Naive thymus-derived CD4-positive, alpha-beta T cell (primary cell): Measurements from ENCODE around the gene NSRP1. TPM values are rescaled to one million over a fixed set of nuclear protein-coding genes. Genes with fewer than 3 reads are reported as not detected.
A peak's percentile ranks its signal among the peaks of the same experiment; 100 is the strongest.

Experiments used
- ATAC-seq: fragments of 150-1000 bp; cut with Tn5 transposase; 2 replicates; pipeline ENCODE4 v1.10.0; 2021; ENCODE audit warnings: mild to moderate bottlenecking, moderate library complexity
- CTCF ChIA-PET: fragments of 350-600 bp; sonication (Branson Sonifier 250); formaldehyde crosslinking; loops from one replicate; lab custom pipeline; 2021; ENCODE audit warnings: antibody characterized with exemption; lab: Charles Lee
- POLR2A ChIA-PET: fragments of 350-600 bp; sonication (Branson Sonifier 250); formaldehyde crosslinking; loops from one replicate; lab custom pipeline; 2021; ENCODE audit warnings: antibody characterized with exemption, inconsistent platforms; lab: Charles Lee
- DNase-seq, 9 donors: peaks; one replicate each; pipeline versions ENCODE4 v3.0.0 to v3.0.0-alpha.2; 2020 to 2022; ENCODE audit warnings: mixed read lengths in 1 of 9
- H3K27ac ChIP-seq: one replicate; pipeline ENCODE4 v1.7.0; 2013; ENCODE audit warnings: mild to moderate bottlenecking, low read depth, low read length, moderate library complexity
- H3K27me3 ChIP-seq, 2 donors: one replicate each; pipeline ENCODE4 v1.7.0; 2013; ENCODE audit warnings: low read length in 2 of 2, mild to moderate bottlenecking in 2 of 2, moderate library complexity in 2 of 2; ENCODE audit not compliant: control insufficient read depth in 2 of 2, insufficient read depth in 2 of 2
- H3K36me3 ChIP-seq, 3 experiments: 1 replicate in 2 of 3; 2 replicates in 1 of 3; pipeline ENCODE4 v1.7.0; 2013; ENCODE audit warnings: low read length in 3 of 3, mild to moderate bottlenecking in 3 of 3, moderate library complexity in 1 of 3; ENCODE audit not compliant: insufficient read depth in 3 of 3, control insufficient read depth in 2 of 3
- H3K4me1 ChIP-seq, 2 donors: one replicate each; pipeline ENCODE4 v1.7.0; 2013; ENCODE audit warnings: low read length in 2 of 2, mild to moderate bottlenecking in 2 of 2, moderate library complexity in 1 of 2; ENCODE audit not compliant: control insufficient read depth in 2 of 2, insufficient read depth in 2 of 2
- H3K4me3 ChIP-seq: 2 replicates; pipeline ENCODE4 v1.7.0; 2013; ENCODE audit warnings: mild to moderate bottlenecking, low read length
- H3K9me3 ChIP-seq, 3 experiments: 1 replicate in 2 of 3; 2 replicates in 1 of 3; pipeline ENCODE4 v1.7.0; 2013; ENCODE audit warnings: low read length in 3 of 3; ENCODE audit not compliant: control insufficient read depth in 2 of 3
- H3K27ac Mint-ChIP-seq, 9 donors: one replicate each; pipeline ENCODE4 v1.8.0; 2020 to 2022; ENCODE audit warnings: mixed read lengths in 9 of 9, mild to moderate bottlenecking in 8 of 9, moderate library complexity in 5 of 9, inconsistent platforms in 2 of 9
- H3K27me3 Mint-ChIP-seq, 5 donors: one replicate each; pipeline ENCODE4 v1.8.0; 2021 to 2022; ENCODE audit warnings: mixed read lengths in 5 of 5, mild to moderate bottlenecking in 1 of 5
- H3K36me3 Mint-ChIP-seq, 5 donors: one replicate each; pipeline ENCODE4 v1.8.0; 2020 to 2022; ENCODE audit warnings: mixed read lengths in 5 of 5, mild to moderate bottlenecking in 3 of 5, inconsistent platforms in 1 of 5
- H3K4me1 Mint-ChIP-seq, 7 donors: one replicate each; pipeline ENCODE4 v1.8.0; 2020 to 2022; ENCODE audit warnings: mixed read lengths in 7 of 7, mild to moderate bottlenecking in 3 of 7, inconsistent platforms in 1 of 7
- H3K4me3 Mint-ChIP-seq, 10 donors: one replicate each; pipeline ENCODE4 v1.8.0; 2020 to 2022; ENCODE audit warnings: mild to moderate bottlenecking in 10 of 10, mixed read lengths in 10 of 10, moderate library complexity in 6 of 10, inconsistent platforms in 2 of 10
- H3K9me3 Mint-ChIP-seq, 11 donors: one replicate each; pipeline ENCODE4 v1.8.0; 2020 to 2022; ENCODE audit warnings: mixed read lengths in 11 of 11, mild to moderate bottlenecking in 4 of 11, inconsistent platforms in 1 of 11, moderate library complexity in 1 of 11
- intact Hi-C, 2 donors: fragments of 100-400 bp; cut with micrococcal nuclease; formaldehyde crosslinking; loops; one replicate each; pipeline ENCODE4 v1.15.1; 2023
- polyA plus RNA-seq, 2 donors: library from polyadenylated mRNA; unstranded; fragments of 300-500 nt; fragmentation: Illumina TruSeq; gene quantifications; one replicate each; pipeline ENCODE4 v1.2.3, GENCODE V29; 2021
- total RNA-seq, 6 experiments: library from RNA in 5 of 6; stranded (reverse) in 5 of 6; gene quantifications; 1 replicate in 5 of 6; 2 replicates in 1 of 6; pipeline ENCODE4 v1.2.3 and lab custom pipeline; 2021 to 2026

Gene NSRP1
- total and polyA plus RNA-seq, 7 experiments from 2014 or later: 23.3 to 34.7 (median 29.3) TPM

- intact Hi-C loops: no loop called here
- Histone ChIP-seq H3K4me3 (no peak overlapping the region), H3K27me3 (no peaks in the 10 kb centered on the region), H3K4me1 (no peaks in the 10 kb centered on the region), H3K9me3 (no peaks in the 10 kb centered on the region), H3K36me3 (peaks cover 0 to 30% (median 0%) of the 10 kb centered on the region in 3 experiments), H3K27ac (no peak overlapping the region)
- ChIA-PET POLR2A (no interaction called here), CTCF (interaction anchor here (0.9 kb wide), 1 partner anchor 161 kb away, joined by 5 read pairs; no protein-coding TSS in a partner anchor)
- no peak for ATAC-seq
- Mint-ChIP-seq H3K27me3 (no peaks in the 10 kb centered on the region), H3K4me1 (peaks cover 0 to 19% (median 13%) of the 10 kb centered on the region in 7 donors), H3K9me3 (no peaks in the 10 kb centered on the region), H3K36me3 (peaks cover 0 to 38% (median 27%) of the 10 kb centered on the region in 5 donors), H3K4me3 (no peak overlapping the region), H3K27ac (no peak overlapping the region)
- DNase-seq: no peak
Observed at GRCh38 chr17:30174556-30174955, 57.9 kb downstream of the NSRP1 start.

- ChIA-PET CTCF (no interaction called here), POLR2A (no interaction called here)
- Mint-ChIP-seq H3K36me3 (peaks cover 0 to 44% (median 35%) of the 10 kb centered on the region in 5 donors), H3K27me3 (no peaks in the 10 kb centered on the region), H3K27ac (peak overlapping the region in 2 of 9 donors; percentile 6 to 79), H3K4me3 (no peak overlapping the region), H3K4me1 (peaks cover 0 to 10% (median 2%) of the 10 kb centered on the region in 7 donors), H3K9me3 (no peaks in the 10 kb centered on the region)
- Histone ChIP-seq H3K9me3 (no peaks in the 10 kb centered on the region), H3K4me3 (no peak overlapping the region), H3K4me1 (no peaks in the 10 kb centered on the region), H3K27me3 (no peaks in the 10 kb centered on the region), H3K27ac (no peak overlapping the region), H3K36me3 (peaks cover 0 to 44% (median 15%) of the 10 kb centered on the region in 3 experiments)
- no peak for DNase-seq
- no peak for ATAC-seq
- intact Hi-C loops: no loop called here
Observed at GRCh38 chr17:30176855-30177254, 60.2 kb downstream of the NSRP1 start.

DNA sequence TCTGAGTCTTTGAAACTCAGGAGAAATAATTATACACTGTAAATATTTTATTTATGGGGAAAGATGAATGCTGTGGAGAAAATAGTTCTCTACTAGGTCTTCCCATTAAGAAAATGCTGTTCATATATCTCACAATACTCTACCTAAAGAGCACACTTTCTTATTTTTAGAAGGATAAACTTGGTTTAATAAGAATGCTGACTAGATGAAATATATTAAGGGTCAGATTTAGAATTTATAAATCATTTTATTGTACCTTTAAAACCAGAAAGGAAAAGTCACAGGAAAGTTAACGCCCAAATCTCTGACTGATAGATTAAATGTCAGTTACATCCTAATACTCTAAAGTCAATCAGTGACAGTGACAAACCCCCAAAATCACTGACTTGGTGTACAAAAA lies 70.1 kb downstream of the NSRP1 start:
- Mint-ChIP-seq H3K27ac (peak overlapping the region in 1 of 9 donors; percentile 13), H3K4me1 (no peaks in the 10 kb centered on the region), H3K27me3 (no peaks in the 10 kb centered on the region), H3K36me3 (peaks cover 12 to 29% (median 20%) of the 10 kb centered on the region in 5 donors), H3K4me3 (no peak overlapping the region), H3K9me3 (no peaks in the 10 kb centered on the region)
- H3K27ac ChIP-seq: no peak overlapping the region
- no peak for ATAC-seq
- H3K36me3 ChIP-seq: peaks cover 0 to 22% (median 14%) of the 10 kb centered on the region in 3 experiments
- intact Hi-C loops: no loop called here
- CTCF ChIA-PET: interaction anchor here (0.8 kb wide), 1 partner anchor 30 kb away, joined by 3 read pairs; no protein-coding TSS in a partner anchor
- POLR2A ChIA-PET: interaction anchor here (0.7 kb wide), 1 partner anchor 278 kb away, joined by 3 read pairs; no protein-coding TSS in a partner anchor
- DNase-seq: no peak
- H3K4me3 ChIP-seq: no peak overlapping the region
- H3K9me3 ChIP-seq: no peaks in the 10 kb centered on the region
- H3K4me1 ChIP-seq: no peaks in the 10 kb centered on the region
- H3K27me3 ChIP-seq: no peaks in the 10 kb centered on the region

- H3K27ac Mint-ChIP-seq: peak overlapping the region in 2 of 9 donors; percentile 52 to 74
- ChIA-PET CTCF (no interaction called here), POLR2A (interaction anchor here (0.6 kb wide), 1 partner anchor 23 kb away, joined by 3 read pairs; no protein-coding TSS in a partner anchor)
- peaks cover 12 to 29% (median 20%) of the 10 kb centered on the region in 5 donors for H3K36me3 Mint-ChIP-seq
- Histone ChIP-seq H3K9me3 (no peaks in the 10 kb centered on the region), H3K36me3 (peaks cover 0 to 20% (median 11%) of the 10 kb centered on the region in 3 experiments), H3K27ac (no peak overlapping the region), H3K27me3 (no peaks in the 10 kb centered on the region), H3K4me3 (no peak overlapping the region), H3K4me1 (no peaks in the 10 kb centered on the region)
- peaks cover 0 to 7% (median 0%) of the 10 kb centered on the region in 5 donors for H3K27me3 Mint-ChIP-seq
- no peaks in the 10 kb centered on the region for H3K4me1 Mint-ChIP-seq
- no peak for ATAC-seq
- H3K4me3 Mint-ChIP-seq: no peak overlapping the region
- intact Hi-C loops: no loop called here
- H3K9me3 Mint-ChIP-seq: no peaks in the 10 kb centered on the region
- DNase-seq: no peak
Observed at GRCh38 chr17:30187573-30187972, 71.0 kb downstream of the NSRP1 start.

GRCh38 chr17:30188211-30188939 lies 71.8 kb downstream of the NSRP1 start:
- no peaks in the 10 kb centered on the region for H3K27me3 ChIP-seq
- no peak overlapping the region for H3K27ac ChIP-seq
- H3K4me3 ChIP-seq: no peak overlapping the region
- no peak overlapping the region for H3K4me3 Mint-ChIP-seq
- peak overlapping the region in 4 of 9 donors; percentile 7 to 67 (median 24) for H3K27ac Mint-ChIP-seq
- peaks cover 0 to 12% (median 0%) of the 10 kb centered on the region in 5 donors for H3K27me3 Mint-ChIP-seq
- CTCF ChIA-PET: no interaction called here
- H3K36me3 ChIP-seq: peaks cover 0 to 15% (median 11%) of the 10 kb centered on the region in 3 experiments
- no peaks in the 10 kb centered on the region for H3K4me1 Mint-ChIP-seq
- no peaks in the 10 kb centered on the region for H3K4me1 ChIP-seq
- POLR2A ChIA-PET: interaction anchor here (0.6 kb wide), 1 partner anchor 14 kb away, joined by 3 read pairs; no protein-coding TSS in a partner anchor
- H3K36me3 Mint-ChIP-seq: peaks cover 12 to 23% (median 15%) of the 10 kb centered on the region in 5 donors
- H3K9me3 Mint-ChIP-seq: no peaks in the 10 kb centered on the region
- no peak for ATAC-seq
- no peaks in the 10 kb centered on the region for H3K9me3 ChIP-seq
- intact Hi-C loops: no loop called here
- DNase-seq: no peak

- intact Hi-C loops: no loop called here
- Mint-ChIP-seq H3K27me3 (peaks cover 0 to 20% (median 0%) of the 10 kb centered on the region in 5 donors), H3K36me3 (peaks cover 0 to 4% (median 0%) of the 10 kb centered on the region in 5 donors), H3K9me3 (no peaks in the 10 kb centered on the region), H3K4me1 (no peaks in the 10 kb centered on the region), H3K27ac (peak overlapping the region in 1 of 9 donors; percentile 63), H3K4me3 (no peak overlapping the region)
- no peaks in the 10 kb centered on the region for H3K4me1 ChIP-seq
- no peaks in the 10 kb centered on the region for H3K36me3 ChIP-seq
- CTCF ChIA-PET: no interaction called here
- H3K27ac ChIP-seq: no peak overlapping the region
- no peaks in the 10 kb centered on the region for H3K27me3 ChIP-seq
- ATAC-seq (no peak), DNase-seq (no peak)
- no peaks in the 10 kb centered on the region for H3K9me3 ChIP-seq
- no peak overlapping the region for H3K4me3 ChIP-seq
- POLR2A ChIA-PET: no interaction called here
Observed at GRCh38 chr17:30191072-30191471, 74.5 kb downstream of the NSRP1 start.
